GM12891 (cell line): ENCODE measurements around the gene ING1.

Source experiments
- POLR2A ChIP-seq: IDR thresholded peaks from 2 replicates; pipeline ENCODE4 v1.6.1; 2011; ENCODE audit warnings: low read depth, low read length, control low read depth
- POLR2AphosphoS5 ChIP-seq: IDR thresholded peaks from 2 replicates; pipeline ENCODE4 v1.6.1; 2011; ENCODE audit warnings: low read depth, low read length, control low read depth
- SPI1 ChIP-seq: IDR thresholded peaks from 2 replicates; pipeline ENCODE4 v1.6.1; 2011; ENCODE audit warnings: low read depth, low read length, control low read depth
- TAF1 ChIP-seq: IDR thresholded peaks from 2 replicates; pipeline ENCODE4 v1.6.1; 2011; ENCODE audit warnings: low read depth, low read length, control low read depth

DNA sequence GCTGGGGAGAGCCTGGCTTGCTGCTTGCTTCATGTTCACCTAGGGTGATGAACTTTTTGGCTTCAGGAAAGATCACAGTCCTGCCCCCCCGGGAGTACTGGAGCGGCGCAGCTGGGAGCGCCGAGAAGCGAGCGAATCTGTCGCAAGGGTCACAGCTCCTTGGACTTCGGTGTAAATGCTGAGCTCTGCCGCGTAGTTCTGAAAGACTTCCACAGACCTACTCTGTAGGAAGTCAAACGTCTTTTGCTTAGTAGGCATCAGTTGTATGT is 2.7 kb downstream of the ING1 start:
- no peak for TF ChIP-seq POLR2A
- TF ChIP-seq POLR2AphosphoS5: no peak
- no peak for TF ChIP-seq TAF1
- no peak for TF ChIP-seq SPI1
